Heart right ventricle (tissue), 16 donors: Measurements from ENCODE around the gene HAUS3. TPM values are rescaled to one million over a fixed set of nuclear protein-coding genes. Genes with fewer than 3 reads are reported as not detected.

Experiments
- ATAC-seq, 8 donors: fragments of 200-7000 bp; cut with Tn5 transposase; one replicate each; pipeline ENCODE4 v1.9.1; 2020; ENCODE audit warnings: mild to moderate bottlenecking in 8 of 8, moderate library complexity in 8 of 8, moderate number of reproducible peaks in 1 of 8
- DNase-seq, 2 donors: peaks; one replicate each; pipeline ENCODE4 v3.0.0-alpha.2; 2020
- H3K27ac ChIP-seq, 10 donors: fragments of 200-600 bp; sonication (generic) in 2 of 10; one replicate each; pipeline versions ENCODE4 v1.5.0 to v1.8.0; 2020 to 2022; ENCODE audit warnings: mild to moderate bottlenecking in 3 of 10
- H3K27me3 ChIP-seq, 7 donors: fragments of 200-600 bp; one replicate each; pipeline ENCODE4 v1.8.0; 2021 to 2022; ENCODE audit warnings: mild to moderate bottlenecking in 2 of 7
- H3K36me3 ChIP-seq, 9 donors: fragments of 200-600 bp; sonication (generic) in 1 of 9; one replicate each; pipeline versions ENCODE4 v1.5.0 to v1.8.0; 2020 to 2022; ENCODE audit warnings: mild to moderate bottlenecking in 2 of 9
- H3K4me1 ChIP-seq, 9 donors: fragments of 200-600 bp; sonication (generic) in 1 of 9; one replicate each; pipeline versions ENCODE4 v1.5.0 to v1.8.0; 2020 to 2022; ENCODE audit warnings: mild to moderate bottlenecking in 4 of 9
- H3K4me3 ChIP-seq, 10 donors: fragments of 200-600 bp; sonication (generic) in 2 of 10; one replicate each; pipeline versions ENCODE4 v1.5.0 to v1.8.0; 2020 to 2022; ENCODE audit warnings: mild to moderate bottlenecking in 7 of 10, moderate library complexity in 2 of 10
- H3K9me3 ChIP-seq, 11 donors: fragments of 200-600 bp in 10 of 11; sonication (generic) in 2 of 11; one replicate each; pipeline versions ENCODE4 v1.5.0 to v1.8.0; 2013 to 2022; ENCODE audit warnings: mild to moderate bottlenecking in 2 of 11, control low read depth in 1 of 11, moderate library complexity in 1 of 11
- CTCF ChIP-seq, 9 donors: fragments of 200-600 bp; sonication (generic) in 2 of 9; IDR thresholded peaks; one replicate each; pipeline versions ENCODE4 v1.5.0 to v1.8.0; 2021 to 2022; ENCODE audit warnings: antibody characterized with exemption in 9 of 9, mild to moderate bottlenecking in 5 of 9, moderate library complexity in 1 of 9
- WGBS, 2 donors: extraction: QIAGEN DNeasy Blood & Tissue Kit; methylation state at CpG; one replicate each; pipeline ENCODE4 v1.1.7; 2013; ENCODE audit warnings: inconsistent platforms in 1 of 2; 5-methylcytosine and 5-hydroxymethylcytosine counted together
- intact Hi-C, 10 donors: fragments of 100-400 bp; cut with DNase I; formaldehyde crosslinking; loops; one replicate each; pipeline versions ENCODE4 v1.11.1 to v1.14.2; 2022
- polyA plus RNA-seq, 2 donors: library from polyadenylated mRNA; stranded (reverse); fragments of 200-250 nt; gene quantifications; one replicate each; pipeline ENCODE4 v1.2.3, GENCODE V29; 2013
- total RNA-seq, 10 donors: library from RNA; stranded (reverse); fragmentation: NEBNext Ultra II Directional in 3 of 10; extraction: Animal tissue kit (Norgen Biotek cat#: 25700) in 3 of 10; gene quantifications; one replicate each; pipeline versions ENCODE4 v1.2.1 to v1.2.4, GENCODE V29; 2021 to 2023
- donor health status: Arrhythmogenic right ventricular cardiomyopathy.
- donor health status: ischemic (EF 13 %, LVEDD 7.1; RV severe dilation, severe dysfunction).
- donor health status: healthy with polysubstance abuse.
- donor health status: DM: no; HTN: yes; CAD: no.
- donor health status: DM: no; HTN: no; CAD: no.
- donor health status: ischemic (EF 25% LVEDD 6.9; RV normal size, moderate dysfunction).
- donor health status: ischemic (EF 25% LVEDD 5.7; RV mildly dilated, moderate dysfunction).
- donor health status: healthy.
- donor health status: DM: yes; HTN: yes; CAD: no.
- donor health status: Ischemic cardiomyopathy.
- donor health status: ischemic (EF 35%, LVEDD 5.7; RV mildly dilated, moderate dysfunction).
- donor health status: nonischemic (EF 11% LVEDD 7.7; RV severe dilation, severe dysfunction).
- donor health status: DM: yes; HTN: yes; CAD: no.
- donor health status: PGD.
- donor health status: ischemic (EF 29% LVEDD 5.4; RV normal size, mild dysfunction).
- donor health status: nonischemic (EF 23%, LVEDD 6.1; RV moderate dilation, normal function).

Gene HAUS3
- total and polyA plus RNA-seq, 12 donors, result 3.5 to 10.5 (median 6.5) TPM

- TF ChIP-seq CTCF (IDR thresholded peaks at IDR 0.05), result no peak
- Histone ChIP-seq H3K4me1 (peaks cover 34 to 56% (median 48%) of the 10 kb centered on the region in 9 donors), H3K4me3 (no peak overlapping the region), H3K27me3 (no peaks in the 10 kb centered on the region), H3K27ac (peak overlapping the region in 1 of 10 donors; percentile 24), H3K9me3 (no peaks in the 10 kb centered on the region), H3K36me3 (peaks cover 5 to 94% (median 37%) of the 10 kb centered on the region in 9 donors)
- 73 to 74% methylated on average over 32 of the region's 32 CpGs for WGBS, 2 donors
- ATAC-seq (no peak), DNase-seq (peak; percentile 3 to 13)
- intact Hi-C loops, result loop anchor here in 1 of 10 donors (1.0 kb wide), 1 partner anchor 8 kb away; no protein-coding TSS in a partner anchor
Measured at GRCh38 chr4:2253160-2254084, 11.5 kb upstream of the HAUS3 start.

GRCh38 chr4:2252530-2253091 lies 10.7 kb upstream of the HAUS3 start:
- TF ChIP-seq CTCF (IDR thresholded peaks at IDR 0.05), result no peak
- Histone ChIP-seq H3K4me1 (peaks cover 25 to 48% (median 40%) of the 10 kb centered on the region in 9 donors), H3K36me3 (peaks cover 5 to 94% (median 45%) of the 10 kb centered on the region in 9 donors), H3K9me3 (no peaks in the 10 kb centered on the region), H3K27me3 (no peaks in the 10 kb centered on the region), H3K27ac (peak overlapping the region in 1 of 10 donors; percentile 24), H3K4me3 (no peak overlapping the region)
- WGBS, 2 donors, result 80 to 82% methylated on average over 12 of the region's 12 CpGs
- intact Hi-C loops, result loop anchor here in 1 of 10 donors (1.0 kb wide), 1 partner anchor 7 kb away; no protein-coding TSS in a partner anchor
- DNase-seq (no peak), ATAC-seq (no peak)

GRCh38 chr4:2251795-2252529 lies 10.0 kb upstream of the HAUS3 start:
- Histone ChIP-seq H3K4me1 (peaks cover 19 to 41% (median 34%) of the 10 kb centered on the region in 9 donors), H3K27me3 (no peaks in the 10 kb centered on the region), H3K9me3 (no peaks in the 10 kb centered on the region), H3K27ac (no peak overlapping the region), H3K36me3 (peaks cover 5 to 89% (median 45%) of the 10 kb centered on the region in 9 donors), H3K4me3 (no peak overlapping the region)
- intact Hi-C loops, result no loop called here
- no peak for ATAC-seq
- no peak for DNase-seq
- no peak for TF ChIP-seq CTCF (IDR thresholded peaks at IDR 0.05)
- WGBS, 2 donors, result 92 to 94% methylated on average over 16 of the region's 16 CpGs
